GM12875 (cell line): ENCODE data around the gene LPP.
"Not testable (repeated sequence)": the region's sequence is repeated elsewhere in the genome, so short reads cannot be mapped to it uniquely, and the experiment has no call there.

Source experiments
- H3K4me3 ChIP-seq: one replicate; pipeline ENCODE4 v1.5.1; 2011; ENCODE audit warnings: low read depth, low read length, control low read depth
- TF ChIP-seq, protein P1 (sequence below): IDR thresholded peaks from 2 replicates; pipeline ENCODE4 v1.5.1; 2011; ENCODE audit warnings: low read depth, mild to moderate bottlenecking, control low read depth, inconsistent platforms, low read length, moderate library complexity, borderline replicate concordance; ENCODE audit not compliant: insufficient read depth

Gene LPP

GRCh38 chr3:188439080-188439479, 285.1 kb downstream of the LPP start:
- no peak overlapping the region for H3K4me3 ChIP-seq
- TF ChIP-seq, protein P1, sequence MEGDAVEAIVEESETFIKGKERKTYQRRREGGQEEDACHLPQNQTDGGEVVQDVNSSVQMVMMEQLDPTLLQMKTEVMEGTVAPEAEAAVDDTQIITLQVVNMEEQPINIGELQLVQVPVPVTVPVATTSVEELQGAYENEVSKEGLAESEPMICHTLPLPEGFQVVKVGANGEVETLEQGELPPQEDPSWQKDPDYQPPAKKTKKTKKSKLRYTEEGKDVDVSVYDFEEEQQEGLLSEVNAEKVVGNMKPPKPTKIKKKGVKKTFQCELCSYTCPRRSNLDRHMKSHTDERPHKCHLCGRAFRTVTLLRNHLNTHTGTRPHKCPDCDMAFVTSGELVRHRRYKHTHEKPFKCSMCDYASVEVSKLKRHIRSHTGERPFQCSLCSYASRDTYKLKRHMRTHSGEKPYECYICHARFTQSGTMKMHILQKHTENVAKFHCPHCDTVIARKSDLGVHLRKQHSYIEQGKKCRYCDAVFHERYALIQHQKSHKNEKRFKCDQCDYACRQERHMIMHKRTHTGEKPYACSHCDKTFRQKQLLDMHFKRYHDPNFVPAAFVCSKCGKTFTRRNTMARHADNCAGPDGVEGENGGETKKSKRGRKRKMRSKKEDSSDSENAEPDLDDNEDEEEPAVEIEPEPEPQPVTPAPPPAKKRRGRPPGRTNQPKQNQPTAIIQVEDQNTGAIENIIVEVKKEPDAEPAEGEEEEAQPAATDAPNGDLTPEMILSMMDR: no peak

DNA sequence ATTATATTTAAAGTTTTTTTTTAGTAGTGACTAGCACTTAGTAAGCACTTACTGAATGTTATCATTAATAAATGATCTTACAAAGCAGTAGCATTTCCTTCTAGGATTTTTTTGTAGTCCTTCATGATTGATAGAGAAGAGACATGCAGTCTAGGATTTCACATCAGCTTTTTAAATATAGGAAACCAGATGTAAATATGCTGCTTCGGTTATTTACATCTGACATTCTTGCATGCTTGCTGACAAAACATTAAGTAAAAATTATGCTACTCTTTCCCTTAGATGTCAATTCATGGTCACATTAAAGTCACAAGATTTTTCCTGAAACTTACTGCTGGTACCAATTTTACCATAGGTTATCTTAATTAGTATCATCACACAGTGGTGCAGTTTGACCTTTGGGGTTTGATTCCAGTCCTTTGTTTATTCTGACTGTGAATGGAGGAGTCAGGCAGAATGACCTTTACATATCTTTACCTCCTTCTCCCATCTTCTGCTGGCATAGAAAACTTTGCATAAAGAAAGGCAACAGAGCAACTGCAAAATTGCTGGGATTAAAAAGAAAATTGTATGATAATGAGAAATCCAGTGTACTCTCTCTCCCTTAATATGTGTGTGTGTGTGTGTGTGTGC, 286.5 kb downstream of the LPP start:
- H3K4me3 ChIP-seq: no peak overlapping the region
- TF ChIP-seq, protein P1: no peak

DNA sequence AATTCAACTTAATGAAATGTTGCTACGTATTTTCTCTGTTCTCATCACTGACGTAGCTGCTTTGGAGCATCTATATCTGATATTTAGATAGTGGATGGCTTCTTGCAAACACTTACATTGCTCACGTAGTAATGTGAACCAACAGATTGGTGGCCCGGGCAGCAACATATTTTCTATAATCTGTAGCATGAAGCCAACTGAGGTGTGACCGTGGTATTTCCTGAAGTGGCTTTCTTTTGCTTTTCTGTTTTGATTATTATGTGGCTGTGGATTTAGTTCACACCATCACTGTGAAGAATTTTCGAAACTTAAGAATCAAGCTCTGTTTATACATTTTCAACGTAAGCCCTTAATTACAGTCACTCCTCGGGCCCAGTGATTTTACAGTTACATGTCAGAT, 288.5 kb downstream of the LPP start:
- no peak overlapping the region for H3K4me3 ChIP-seq

GRCh38 chr3:188445175-188445574, 291.2 kb downstream of the LPP start:
- not testable (repeated sequence) for H3K4me3 ChIP-seq

More for the DNA sequence above, 288.5 kb downstream of the LPP start:
- TF ChIP-seq, protein P1: no peak

DNA sequence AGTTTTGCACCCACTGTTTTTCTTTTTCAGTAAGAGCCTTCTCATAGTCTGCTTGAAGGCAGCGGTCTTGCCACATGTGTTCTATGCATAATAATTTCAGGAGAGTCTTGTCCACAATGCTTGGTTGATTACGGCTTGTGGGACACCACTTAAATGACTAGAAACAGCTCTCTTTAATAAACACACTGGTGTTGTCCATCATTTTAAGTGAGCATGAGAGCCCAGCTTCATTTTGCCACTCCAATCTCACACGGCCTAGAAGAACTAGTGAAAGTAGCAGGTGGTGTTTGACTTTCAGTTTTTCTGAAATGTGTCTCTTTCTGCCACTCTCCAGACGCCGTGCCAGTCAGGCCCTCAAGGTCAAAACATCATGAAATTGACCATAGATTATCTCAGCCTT, 292.1 kb downstream of the LPP start:
- no peak overlapping the region for H3K4me3 ChIP-seq

DNA sequence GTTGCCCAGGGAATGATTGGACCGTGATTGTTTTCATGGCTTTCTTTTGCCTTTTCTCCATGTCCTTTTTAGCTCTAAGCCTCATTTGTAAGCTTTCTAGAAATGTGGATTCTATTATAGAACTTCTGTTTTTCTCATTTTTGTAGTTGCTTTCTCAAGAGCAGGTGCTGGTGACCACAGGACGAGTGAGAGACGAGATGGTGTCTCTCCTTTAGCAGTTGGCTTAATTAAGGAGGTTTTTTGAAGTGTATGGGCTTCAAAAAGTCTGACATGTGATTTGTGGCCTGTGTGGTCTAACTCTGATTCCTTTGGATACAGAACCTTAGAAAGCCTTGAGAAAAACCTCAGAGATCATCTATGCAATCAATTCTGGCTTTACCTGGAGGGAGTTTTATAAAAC, 292.8 kb downstream of the LPP start:
- TF ChIP-seq, protein P1: no peak
- H3K4me3 ChIP-seq: no peak overlapping the region

More for the DNA sequence above, 292.1 kb downstream of the LPP start:
- TF ChIP-seq, protein P1: no peak

DNA sequence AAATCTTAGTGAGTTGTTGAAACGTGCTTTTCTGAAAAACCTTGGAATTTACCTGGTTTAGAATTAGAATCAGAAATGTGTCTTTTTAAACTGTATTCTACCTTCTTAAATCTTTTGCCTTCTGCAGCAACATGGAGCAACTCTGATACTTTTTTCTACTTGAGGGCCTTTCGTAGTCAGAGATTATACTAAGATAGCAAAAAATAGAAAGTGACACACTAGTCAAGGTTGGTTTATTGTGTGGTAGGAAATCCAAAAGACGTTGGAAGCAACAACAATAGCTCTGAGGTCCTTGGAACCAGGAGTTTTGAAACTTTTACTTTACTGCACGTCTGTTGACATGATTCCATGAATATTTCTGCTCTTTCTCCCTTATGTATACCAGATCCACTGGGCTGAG, 294.9 kb downstream of the LPP start:
- TF ChIP-seq, protein P1: no peak
- H3K4me3 ChIP-seq: no peak overlapping the region
